ENCODE results near the gene ZNF136.
A peak's percentile ranks its signal among the peaks of the same experiment; 100 is the strongest.

ZNF136 gene

DNA sequence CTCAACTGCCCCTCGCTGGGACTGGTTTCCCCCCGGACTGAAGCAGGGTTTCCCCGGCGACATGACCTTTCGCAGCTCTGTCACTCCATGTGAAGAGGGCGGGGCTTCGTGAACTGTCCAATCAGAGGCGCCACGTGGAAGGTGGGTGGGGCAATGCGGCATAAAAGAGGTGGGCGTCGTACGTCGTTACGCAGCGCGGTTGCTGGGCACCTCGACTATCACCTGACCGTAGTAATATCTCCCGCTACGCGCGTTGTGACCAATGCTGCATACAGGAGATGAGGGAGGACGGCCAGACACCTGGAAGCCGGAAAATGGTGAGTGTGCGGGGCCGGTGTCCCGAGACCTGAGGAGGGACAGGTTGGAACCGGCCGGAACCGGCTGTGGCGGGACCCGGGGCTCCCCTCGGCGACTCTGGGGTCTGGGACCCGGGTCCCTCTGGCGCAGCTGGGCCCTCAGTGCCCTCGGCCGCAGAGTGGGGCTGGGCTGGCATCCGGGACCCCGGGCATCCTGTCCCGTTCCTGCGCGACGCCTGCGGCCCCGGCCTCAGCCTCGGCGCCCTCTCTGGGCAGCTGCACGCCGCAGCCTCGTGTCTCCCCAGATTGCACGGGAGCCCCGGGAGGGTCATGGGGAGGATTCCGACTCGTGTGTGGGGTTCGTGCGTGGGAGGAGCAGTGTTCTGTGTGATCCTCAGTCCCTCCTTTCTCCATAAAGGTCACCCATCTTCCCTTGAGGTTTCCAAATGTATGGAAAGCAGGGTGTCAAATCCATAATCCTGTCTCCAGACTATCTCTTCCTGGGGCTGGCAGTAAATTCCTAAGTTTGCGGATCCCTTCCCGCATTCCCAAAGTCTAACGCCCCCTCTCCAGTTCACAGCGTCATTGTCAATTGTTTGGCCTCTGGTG lies 32.2 kb downstream of the ZNF136 start:
- DNase-seq: peak; percentile 93

DNA sequence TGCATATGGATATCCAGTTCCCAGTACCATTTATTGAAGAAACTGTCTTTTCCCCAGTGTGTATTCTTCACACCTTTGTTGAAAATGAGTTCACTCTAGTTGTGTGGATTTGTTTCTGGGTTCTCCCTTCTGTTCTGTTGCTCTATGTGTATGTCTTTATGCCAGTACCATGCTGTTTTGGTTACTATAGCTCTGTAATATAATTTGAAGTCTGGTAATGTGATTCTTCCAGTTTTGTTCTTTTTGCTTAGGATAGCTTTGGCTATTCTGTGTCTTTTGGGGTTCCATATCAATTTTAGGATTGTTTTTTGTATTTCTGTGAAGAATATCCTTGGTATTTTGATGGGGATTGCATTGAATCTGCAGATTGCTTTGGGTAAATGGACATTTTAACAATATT lies 35.2 kb downstream of the ZNF136 start:
- DNase-seq: no peak

GRCh38 chr19:12199757-12200419 lies 37.0 kb downstream of the ZNF136 start:
- no peak for DNase-seq

DNA sequence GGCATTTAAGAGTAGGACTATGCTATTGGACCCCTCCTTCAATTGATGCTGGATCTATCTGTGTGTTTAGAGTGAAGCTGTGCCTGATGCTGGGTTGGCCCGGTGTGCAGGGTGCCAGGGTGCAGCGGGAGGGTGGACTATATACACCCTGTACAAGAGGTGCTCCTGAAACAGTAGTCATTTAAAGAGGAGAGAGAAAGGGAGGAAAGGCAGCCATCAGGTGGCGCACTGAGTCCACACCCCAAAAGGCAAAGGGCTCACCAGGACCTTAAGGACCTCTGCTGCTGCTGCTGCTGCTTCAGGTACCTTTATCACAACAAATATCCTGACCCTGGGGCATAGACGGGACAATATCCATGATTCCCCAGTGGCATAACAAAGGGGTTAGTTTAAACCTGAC lies 39.4 kb downstream of the ZNF136 start:
- no peak for DNase-seq

DNA sequence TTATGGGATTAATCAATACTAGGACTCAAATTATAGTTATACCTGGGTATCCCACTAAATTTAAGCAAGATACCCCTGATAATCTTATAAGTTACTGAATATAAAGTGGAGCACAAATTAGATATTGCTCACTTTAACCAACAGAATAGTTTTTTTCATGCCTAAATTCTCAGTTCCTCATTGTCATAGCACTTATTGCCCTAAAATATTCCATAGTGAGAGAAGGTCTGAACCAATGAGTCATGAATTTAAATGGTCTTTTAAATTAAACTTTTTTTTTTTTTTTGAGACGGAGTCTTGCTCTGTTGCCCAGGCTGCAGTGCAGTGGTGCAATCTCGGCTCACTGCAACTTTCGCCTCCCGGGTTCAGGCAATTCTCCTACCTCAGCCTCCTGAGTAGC lies 42.4 kb downstream of the ZNF136 start:
- no peak for DNase-seq

DNA sequence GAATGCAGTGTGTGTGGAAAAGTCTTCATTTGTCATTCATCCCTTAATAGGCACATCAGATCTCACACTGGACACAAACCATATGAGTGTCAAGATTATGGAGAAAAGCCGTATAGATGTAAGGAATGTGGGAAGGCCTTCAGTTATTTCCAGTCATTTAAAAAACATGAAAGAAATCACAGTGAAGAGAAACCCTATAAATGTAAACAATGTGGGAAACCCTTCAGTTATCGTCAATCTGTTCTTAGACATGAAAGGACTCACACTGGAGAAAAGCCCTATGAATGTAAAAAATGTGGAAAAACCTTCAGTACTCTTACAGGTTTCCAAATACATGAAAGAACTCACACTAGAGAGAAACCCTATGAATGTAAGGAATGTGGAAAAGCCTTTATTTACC lies 45.3 kb downstream of the ZNF136 start:
- no peak for DNase-seq

- no peak for DNase-seq
Observed at GRCh38 chr19:12217332-12217731, 54.4 kb downstream of the ZNF136 start.

GRCh38 chr19:12222980-12223630 lies 60.2 kb downstream of the ZNF136 start:
- no peak for DNase-seq

GRCh38 chr19:12224676-12225075 lies 61.8 kb downstream of the ZNF136 start:
- DNase-seq: no peak

DNA sequence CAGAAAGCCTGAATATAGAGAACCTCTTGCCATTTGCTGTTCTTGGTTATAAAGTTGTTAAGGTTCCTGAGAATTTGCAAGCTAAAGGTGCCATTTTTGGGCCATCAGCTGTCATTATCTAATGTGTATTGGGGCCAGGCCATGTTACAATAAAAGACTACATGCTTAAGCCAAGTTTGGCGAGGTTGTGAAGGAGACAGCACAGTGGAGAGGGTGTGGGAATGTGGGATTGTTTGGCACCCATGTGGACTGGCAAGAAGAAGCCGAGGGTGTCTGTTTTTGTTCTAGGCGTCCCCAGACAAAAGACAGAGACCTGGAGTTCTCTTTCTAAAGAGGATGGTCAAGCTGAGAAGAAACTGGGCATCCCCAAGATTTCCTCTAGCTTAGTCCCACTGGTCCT lies 67.1 kb downstream of the ZNF136 start:
- no peak for DNase-seq

- DNase-seq: no peak
Observed at GRCh38 chr19:12230751-12231733, 68.1 kb downstream of the ZNF136 start.

- no peak for DNase-seq
Observed at GRCh38 chr19:12232961-12233360, 70.1 kb downstream of the ZNF136 start.

DNA sequence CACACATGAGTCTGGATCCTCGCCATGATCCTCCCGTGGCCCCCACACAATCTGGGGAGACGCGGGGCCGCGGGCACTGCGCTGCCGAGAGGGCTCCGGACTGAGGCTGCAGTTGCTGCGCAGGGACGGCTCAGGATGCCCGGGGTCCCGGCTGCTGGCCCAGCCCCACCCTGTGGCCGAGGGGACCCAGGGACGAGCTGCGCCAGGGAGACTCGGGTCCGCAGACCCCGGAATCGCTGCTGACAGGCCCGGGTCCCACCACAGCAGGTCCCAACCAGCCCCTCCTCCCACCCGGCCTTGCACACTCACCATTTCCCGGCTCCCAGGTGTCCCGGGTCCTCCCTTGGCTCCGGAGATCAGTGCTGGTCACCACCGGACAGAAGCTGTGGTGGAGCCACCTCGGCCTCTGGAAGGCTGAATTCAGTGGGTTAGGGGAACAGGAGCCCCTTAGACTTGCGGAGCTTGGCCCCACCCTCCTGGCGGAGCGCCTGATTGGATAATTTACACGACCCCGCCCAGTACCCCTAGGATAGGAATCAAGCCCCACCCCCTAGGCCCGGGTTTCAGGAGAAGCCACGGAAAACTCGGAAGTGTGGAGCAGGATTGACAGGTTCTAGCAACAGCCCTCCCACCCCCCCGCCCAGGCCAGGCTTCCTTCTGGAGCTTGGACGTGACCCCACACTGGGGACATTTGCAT lies 74.4 kb downstream of the ZNF136 start:
- no peak for DNase-seq

All from NCI-H1092 (cell line).